Testis (tissue), 3 donors: ENCODE measurements around the gene DMD. TPM values are rescaled to one million over a fixed set of nuclear protein-coding genes. Genes with fewer than 3 reads are reported as not detected.

Source experiments
- DNase-seq: peaks from one replicate; pipeline ENCODE4 v3.0.0-alpha.2; 2019
- H3K27ac ChIP-seq, 2 donors: fragments of 200-600 bp; sonication (generic); one replicate each; pipeline ENCODE4 v1.5.1; 2019
- H3K27me3 ChIP-seq: fragments of 200-600 bp; sonication (generic); one replicate; pipeline ENCODE4 v1.5.1; 2019
- H3K36me3 ChIP-seq: fragments of 200-600 bp; sonication (generic); one replicate; pipeline ENCODE4 v1.5.1; 2017; ENCODE audit warnings: low read depth; ENCODE audit errors: missing control alignments
- H3K4me1 ChIP-seq: fragments of 200-600 bp; sonication (generic); one replicate; pipeline ENCODE4 v1.5.1; 2019
- H3K4me3 ChIP-seq, 2 donors: fragments of 200-600 bp; sonication (generic); one replicate each; pipeline ENCODE4 v1.5.1; 2017 to 2019
- H3K9me3 ChIP-seq: fragments of 200-600 bp; sonication (generic); one replicate; pipeline ENCODE4 v1.5.1; 2017
- CTCF ChIP-seq, 3 experiments: fragments of 450-650 bp in 2 of 3; fragments of 200-600 bp in 1 of 3; sonication (generic) in 1 of 3; IDR thresholded peaks; one replicate each; pipeline ENCODE4 v1.5.1; 2016 to 2019; ENCODE audit warnings: antibody characterized with exemption in 3 of 3, mild to moderate bottlenecking in 2 of 3, moderate library complexity in 1 of 3
- POLR2A ChIP-seq: fragments of 450-650 bp; IDR thresholded peaks from one replicate; pipeline ENCODE4 v1.6.1; 2017; ENCODE audit warnings: antibody characterized with exemption, mild to moderate bottlenecking, moderate library complexity
- WGBS, 2 donors: methylation state at CpG; one replicate each; pipeline ENCODE4 v1.1.5; 2018; 5-methylcytosine and 5-hydroxymethylcytosine counted together
- intact Hi-C: fragments of 100-400 bp; cut with DNase I; formaldehyde crosslinking; loops from one replicate; pipeline ENCODE4 v1.15.1; 2023; ENCODE audit warnings: low total_unique reads
- polyA plus RNA-seq: library from polyadenylated mRNA; stranded (reverse); fragments of 350-450 nt; fragmentation: Illumina TruSeq; extraction: RNeasy Lipid Tissue Mini Kit (QIAGEN cat#74804); gene quantifications from one replicate; pipeline ENCODE4 v1.2.3, GENCODE V29; 2014; ENCODE audit warnings: low read depth, low replicate concordance; ENCODE audit not compliant: insufficient read depth
- total RNA-seq, 2 donors: library from RNA; depleted of rRNA; stranded (reverse); fragments of >200 nt; gene quantifications; one replicate each; pipeline ENCODE4 v1.2.3, GENCODE V29; 2016

Gene DMD
- total and polyA plus RNA-seq, 3 donors from 2014 or later = 11.3 to 34.1 (median 24.2) TPM

GRCh38 chrX:31606771-31607170, 1604.6 kb downstream of the DMD start:
- Histone ChIP-seq H3K27me3 (no peaks in the 10 kb centered on the region), H3K4me1 (no peaks in the 10 kb centered on the region), H3K36me3 (no peaks in the 10 kb centered on the region), H3K9me3 (no peaks in the 10 kb centered on the region), H3K4me3 (no peak overlapping the region), H3K27ac (no peak overlapping the region)
- 95 to 96% methylated on average over 4 of the region's 4 CpGs for WGBS, 2 donors
- DNase-seq = no peak
- intact Hi-C loops = no loop called here
- TF ChIP-seq POLR2A (no peak), CTCF (IDR thresholded peaks at IDR 0.05) (no peak)

- no peak for DNase-seq
- intact Hi-C loops = no loop called here
- Histone ChIP-seq H3K27ac (no peak overlapping the region), H3K4me1 (no peaks in the 10 kb centered on the region), H3K36me3 (no peaks in the 10 kb centered on the region), H3K9me3 (no peaks in the 10 kb centered on the region), H3K4me3 (no peak overlapping the region), H3K27me3 (no peaks in the 10 kb centered on the region)
- TF ChIP-seq CTCF (IDR thresholded peaks at IDR 0.05) = no peak
- TF ChIP-seq POLR2A = no peak
- WGBS, 2 donors = 93 to 94% methylated on average over 3 of the region's 3 CpGs
Observed at GRCh38 chrX:31604629-31605221, 1606.6 kb downstream of the DMD start.

GRCh38 chrX:31603411-31604120, 1607.8 kb downstream of the DMD start:
- no peak overlapping the region for H3K27ac ChIP-seq
- intact Hi-C loops = no loop called here
- H3K4me3 ChIP-seq = no peak overlapping the region
- H3K27me3 ChIP-seq = no peaks in the 10 kb centered on the region
- WGBS, 2 donors = 37 to 56% methylated on average over 5 of the region's 5 CpGs
- H3K36me3 ChIP-seq = no peaks in the 10 kb centered on the region
- TF ChIP-seq POLR2A (no peak), CTCF (IDR thresholded peaks at IDR 0.05) (no peak)
- no peaks in the 10 kb centered on the region for H3K9me3 ChIP-seq
- H3K4me1 ChIP-seq = no peaks in the 10 kb centered on the region
- no peak for DNase-seq

- intact Hi-C loops = no loop called here
- Histone ChIP-seq H3K27ac (no peak overlapping the region), H3K4me3 (no peak overlapping the region), H3K4me1 (no peaks in the 10 kb centered on the region), H3K36me3 (no peaks in the 10 kb centered on the region), H3K9me3 (no peaks in the 10 kb centered on the region), H3K27me3 (no peaks in the 10 kb centered on the region)
- no peak for DNase-seq
- 91 to 93% methylated on average over 3 of the region's 3 CpGs for WGBS, 2 donors
- TF ChIP-seq POLR2A = no peak
- TF ChIP-seq CTCF (IDR thresholded peaks at IDR 0.05) = no peak
Observed at GRCh38 chrX:31600823-31601222, 1610.5 kb downstream of the DMD start.

GRCh38 chrX:31593353-31593752, 1618.0 kb downstream of the DMD start:
- no peak for DNase-seq
- TF ChIP-seq CTCF (IDR thresholded peaks at IDR 0.05) = no peak
- no peak for TF ChIP-seq POLR2A
- Histone ChIP-seq H3K4me1 (no peaks in the 10 kb centered on the region), H3K36me3 (no peaks in the 10 kb centered on the region), H3K27me3 (no peaks in the 10 kb centered on the region), H3K4me3 (no peak overlapping the region), H3K27ac (no peak overlapping the region), H3K9me3 (no peaks in the 10 kb centered on the region)
- 87 to 95% methylated on average over 2 of the region's 2 CpGs for WGBS, 2 donors
- intact Hi-C loops = no loop called here
